NCI-H1436 treated with DMSO at 0.1 percent for 48 hours (cell line): ENCODE data around the gene CACNB2.

Experiments used
- DNase-seq: peaks from one replicate; lab custom pipeline; 2025; lab: John Stamatoyannopoulos, UW

Gene CACNB2

DNA sequence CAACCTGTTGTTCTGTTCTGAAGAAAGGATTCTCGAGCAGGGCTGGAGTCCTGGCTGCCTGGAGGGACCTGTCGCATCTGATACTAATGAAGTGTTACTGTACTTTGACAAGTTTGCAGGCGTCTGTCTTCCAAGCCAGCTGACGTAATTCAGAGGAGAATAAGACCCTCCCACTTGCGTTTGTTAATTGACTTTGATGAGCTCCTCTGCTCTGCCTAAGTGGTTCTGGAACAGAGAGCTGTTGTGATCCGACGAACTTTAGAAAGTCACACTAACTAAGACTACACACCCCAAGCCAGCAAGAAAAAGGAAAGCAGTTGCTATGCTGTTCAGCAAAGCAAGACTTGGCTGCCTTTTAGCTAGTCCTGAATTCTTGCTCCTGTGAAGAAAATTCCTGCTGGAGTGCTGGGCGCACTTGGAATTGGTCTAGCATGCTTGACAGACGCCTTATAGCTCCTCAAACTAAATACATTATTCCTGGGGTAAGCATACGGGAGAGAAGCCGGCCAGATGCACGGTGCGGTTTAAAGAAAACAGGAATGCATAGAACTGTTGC is 200.3 kb downstream of the CACNB2 start:
- no peak for DNase-seq

DNA sequence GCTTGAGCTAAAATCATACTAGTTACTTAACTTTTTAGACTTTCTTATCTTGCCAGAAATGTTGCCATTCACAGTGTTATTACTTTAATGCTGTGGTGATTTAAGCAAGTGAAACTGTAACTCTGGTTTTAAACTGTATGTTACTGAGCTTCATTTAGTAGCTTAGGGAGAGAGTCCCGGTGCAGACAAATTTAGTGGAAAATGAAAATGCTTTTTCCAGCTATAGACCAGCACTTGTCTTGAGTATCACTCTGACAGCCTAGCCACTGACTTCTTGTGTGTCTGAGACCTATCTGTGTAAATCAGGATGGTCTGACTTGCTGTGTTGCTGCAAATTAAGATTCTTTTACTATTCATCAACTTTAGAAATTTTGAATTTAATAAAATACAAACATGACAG is 200.8 kb downstream of the CACNB2 start:
- DNase-seq = no peak

GRCh38 chr10:18343573-18343972 is 203.3 kb downstream of the CACNB2 start:
- DNase-seq = no peak

DNA sequence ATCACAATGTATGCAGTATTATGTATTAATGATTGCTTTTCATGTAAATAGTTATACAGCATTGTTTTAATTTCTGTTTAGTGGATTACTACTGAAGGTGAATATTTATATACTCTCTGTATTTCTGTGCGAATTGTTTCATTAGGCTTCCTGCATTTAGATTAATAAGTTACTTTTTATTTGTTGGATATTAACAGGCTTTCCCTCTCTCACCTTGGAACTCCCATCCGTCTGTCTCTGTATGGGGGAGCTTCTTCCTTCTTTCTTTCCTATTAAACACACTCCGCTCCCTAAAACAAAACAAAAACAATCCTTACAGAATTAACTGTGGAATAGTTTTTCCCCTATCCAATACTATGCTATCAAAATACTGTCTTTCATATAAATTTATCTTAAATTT is 205.1 kb downstream of the CACNB2 start:
- DNase-seq = no peak

GRCh38 chr10:18350340-18350739 is 210.1 kb downstream of the CACNB2 start:
- no peak for DNase-seq

GRCh38 chr10:18351421-18351820 is 211.2 kb downstream of the CACNB2 start:
- DNase-seq = no peak

DNA sequence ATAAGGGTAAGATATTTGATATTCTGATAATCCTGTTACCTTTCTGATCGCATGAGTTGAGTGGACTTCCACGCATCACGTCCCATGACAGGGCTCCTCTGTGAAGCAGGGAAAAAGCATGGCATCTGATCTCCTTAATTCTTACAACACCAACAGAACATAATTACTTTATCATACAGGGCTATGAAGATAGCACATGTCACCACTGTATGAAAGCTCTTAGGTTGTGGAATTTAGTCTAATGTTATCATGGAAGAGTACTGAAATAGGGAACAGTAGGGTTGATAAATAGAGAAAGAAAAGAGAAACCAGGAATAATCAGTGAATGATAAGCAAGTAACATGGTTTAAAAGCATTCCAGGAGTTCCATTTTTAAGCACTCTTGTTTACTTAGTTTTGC is 212.0 kb downstream of the CACNB2 start:
- DNase-seq = no peak

DNA sequence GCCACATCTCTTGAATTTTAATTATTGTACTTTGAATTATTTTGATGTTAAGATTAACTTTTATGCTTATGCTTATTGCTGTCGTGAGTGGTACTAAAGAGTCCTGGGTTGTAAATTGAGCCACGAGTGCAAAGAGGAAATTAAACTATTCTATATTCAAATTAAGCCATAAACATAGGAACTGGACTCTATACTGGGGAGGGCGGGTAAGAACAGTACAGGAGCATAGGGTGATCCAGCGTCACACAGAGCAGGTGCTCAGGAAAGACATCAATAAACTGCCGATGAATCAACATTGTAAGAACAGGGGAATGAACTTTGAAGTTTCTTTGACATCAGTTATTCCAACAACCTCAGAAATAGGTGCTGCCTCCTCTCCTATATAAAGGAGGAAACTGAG is 219.6 kb downstream of the CACNB2 start:
- no peak for DNase-seq

DNA sequence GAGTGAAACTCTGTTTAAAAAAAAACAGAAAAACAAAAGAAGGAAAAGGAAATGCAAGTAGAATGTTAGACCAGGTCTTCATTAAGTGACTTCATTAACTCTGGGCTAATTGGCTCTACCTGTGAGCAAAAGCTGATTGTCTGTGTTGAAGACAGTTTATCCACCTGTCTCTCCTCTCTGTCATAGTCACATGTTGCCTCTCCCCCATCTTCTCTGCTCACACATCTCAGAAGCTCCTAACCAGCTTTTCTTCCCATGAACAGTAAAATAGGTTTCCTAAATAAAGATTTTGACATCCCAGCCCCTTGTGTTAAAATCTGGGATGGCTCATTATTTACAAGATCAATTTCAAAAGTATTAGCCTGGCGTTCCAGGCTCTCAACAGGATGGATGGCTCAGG is 222.7 kb downstream of the CACNB2 start:
- DNase-seq = no peak

DNA sequence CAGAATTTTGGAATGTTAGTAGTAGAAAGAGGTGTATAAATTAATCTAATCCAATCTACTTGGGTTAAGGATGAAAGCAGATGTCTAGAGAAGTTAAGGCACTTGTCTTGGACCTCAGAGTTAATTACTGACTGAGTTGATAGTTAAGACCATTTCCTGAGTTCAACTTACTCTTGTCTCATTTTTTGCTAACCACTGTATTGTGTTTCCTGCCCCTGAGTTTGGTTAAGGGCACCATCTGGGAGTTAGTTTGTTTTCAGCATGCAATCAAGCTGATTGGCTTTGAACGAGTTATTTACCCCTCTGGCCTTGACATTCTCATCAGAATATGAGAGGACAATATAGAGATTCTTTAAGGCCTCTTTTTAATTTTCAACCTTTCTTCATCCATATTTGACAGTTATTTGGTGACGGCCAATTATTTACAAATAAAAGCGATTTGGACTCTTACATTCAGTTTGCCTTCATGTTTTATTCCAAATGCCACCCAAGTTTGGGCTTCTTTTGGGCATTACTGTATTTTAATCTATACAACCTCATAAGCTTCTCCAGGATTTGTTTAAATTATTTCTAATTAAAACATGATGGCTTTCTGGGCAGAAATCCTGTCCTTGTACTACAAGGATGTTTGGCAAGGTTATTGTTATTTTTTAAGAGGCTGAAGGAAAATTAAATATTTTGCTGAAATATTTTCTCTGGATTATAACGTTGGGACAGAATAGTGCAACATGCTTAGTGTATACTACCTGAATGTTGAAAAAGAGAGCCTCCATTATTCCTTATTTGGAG is 225.0 kb downstream of the CACNB2 start:
- no peak for DNase-seq

- DNase-seq = no peak
Observed at GRCh38 chr10:18367840-18368239, 227.6 kb downstream of the CACNB2 start.

DNA sequence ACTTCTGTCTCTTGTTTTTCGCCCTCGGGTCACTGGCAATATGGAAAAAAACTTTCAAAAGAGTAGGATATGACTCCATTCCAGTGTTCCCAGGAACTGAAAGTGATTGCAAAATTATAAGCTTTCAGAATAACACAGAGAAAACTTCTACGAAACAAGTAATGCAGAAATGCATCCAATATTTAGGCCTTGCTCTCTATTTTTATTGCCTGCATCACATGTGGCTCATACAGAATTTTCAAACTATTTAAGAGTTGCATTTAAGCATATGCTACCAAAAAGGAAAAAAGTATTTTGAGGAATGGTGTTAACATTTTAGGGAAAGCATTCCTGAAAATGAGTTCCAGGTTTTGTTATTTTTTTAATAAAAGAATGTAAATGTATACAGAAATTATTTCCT is 228.0 kb downstream of the CACNB2 start:
- no peak for DNase-seq

DNA sequence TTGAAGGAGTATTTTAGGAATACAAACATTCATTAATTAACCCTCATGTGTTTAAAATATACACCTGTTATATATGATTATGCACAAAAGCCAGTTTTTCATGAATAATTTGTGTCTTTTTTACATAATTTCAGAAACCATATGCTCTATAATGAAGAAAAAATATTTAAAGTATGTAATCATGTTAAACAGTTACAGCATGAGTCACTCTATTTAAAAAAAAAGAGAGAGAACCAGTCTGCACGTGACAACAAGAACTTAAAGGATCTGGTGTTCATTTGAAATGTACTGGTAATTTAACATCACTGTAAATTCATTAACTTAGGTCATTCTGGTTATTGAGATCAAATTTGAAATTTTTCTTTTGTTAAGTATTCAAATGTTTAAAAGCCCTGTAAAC is 228.5 kb downstream of the CACNB2 start:
- DNase-seq = no peak

GRCh38 chr10:18369859-18370473 is 229.7 kb downstream of the CACNB2 start:
- DNase-seq = no peak

- DNase-seq = no peak
Observed at GRCh38 chr10:18376650-18377049, 236.4 kb downstream of the CACNB2 start.

DNA sequence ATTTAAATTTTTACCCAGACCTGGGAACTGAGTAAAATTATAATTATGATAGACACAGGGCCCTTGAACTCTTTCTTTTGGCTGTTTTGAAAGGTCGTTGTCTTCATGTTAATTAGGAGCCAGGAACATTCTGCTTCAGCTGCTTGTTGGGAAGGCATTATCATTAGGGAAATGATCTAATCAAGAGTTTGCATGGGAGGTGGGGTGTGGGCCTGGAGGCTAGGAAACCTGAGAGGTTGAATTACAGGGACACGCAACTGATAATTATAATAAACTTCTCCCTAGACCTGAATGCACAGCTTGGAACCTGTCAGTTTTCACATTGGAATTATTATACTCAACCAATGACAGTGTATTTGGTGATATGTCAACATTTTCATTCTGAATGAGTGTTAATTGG is 237.7 kb downstream of the CACNB2 start:
- peak; percentile 46 for DNase-seq

DNA sequence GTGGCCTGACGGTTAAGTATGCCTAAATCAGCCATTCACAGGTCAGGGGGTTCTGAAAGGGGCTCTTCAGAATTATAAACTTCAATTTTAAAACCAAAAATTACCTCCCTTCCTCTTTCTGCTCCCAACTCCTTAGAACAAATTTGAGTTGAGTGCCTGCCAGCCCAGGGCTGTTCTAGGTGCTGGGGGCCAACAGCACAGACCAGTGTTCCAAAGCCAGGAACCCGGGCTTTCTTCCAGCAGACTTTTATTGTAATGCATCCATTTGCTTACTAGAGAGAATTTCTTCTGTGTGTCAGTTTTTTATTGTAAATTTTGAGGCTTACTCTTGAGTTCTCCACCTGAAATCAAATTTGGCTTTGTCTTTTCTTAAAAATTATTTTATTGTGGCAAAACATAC is 238.5 kb downstream of the CACNB2 start:
- no peak for DNase-seq

DNA sequence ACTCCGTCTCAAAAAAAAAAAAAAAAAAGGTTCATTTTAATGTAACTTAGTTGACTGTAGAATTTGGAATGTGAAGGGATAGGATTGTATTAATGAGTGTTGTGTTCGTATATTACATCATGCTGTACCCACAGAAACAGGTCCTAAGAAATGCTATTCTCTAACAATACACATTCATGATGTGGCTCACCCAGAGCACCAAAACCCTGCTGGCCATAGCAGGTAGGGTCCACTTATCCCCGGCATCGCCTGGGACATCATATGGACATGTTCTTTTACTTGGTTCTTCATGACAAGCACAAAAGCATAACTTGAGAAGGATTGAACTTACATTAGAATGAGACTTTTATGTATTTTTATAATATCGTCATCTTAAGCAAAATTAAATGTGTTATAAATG is 241.5 kb downstream of the CACNB2 start:
- no peak for DNase-seq

DNA sequence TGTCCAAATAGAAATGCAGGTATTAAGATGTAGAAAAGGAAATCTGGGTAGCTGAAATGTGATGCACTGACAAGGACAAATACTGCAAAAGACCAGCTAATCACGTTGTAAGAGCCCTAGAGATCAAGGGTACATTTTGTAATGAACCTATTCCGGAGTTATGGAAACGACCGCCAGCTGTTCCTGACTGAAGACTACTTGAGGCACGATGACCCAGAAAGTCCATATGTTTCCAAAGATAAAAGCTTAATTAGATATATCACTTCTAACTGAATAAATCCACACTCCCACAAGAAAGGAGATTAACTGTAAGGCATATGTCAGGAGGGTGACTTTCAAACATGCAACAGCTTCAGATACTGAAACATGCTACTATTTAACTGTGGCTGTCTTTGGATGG is 257.7 kb downstream of the CACNB2 start:
- DNase-seq = no peak

DNA sequence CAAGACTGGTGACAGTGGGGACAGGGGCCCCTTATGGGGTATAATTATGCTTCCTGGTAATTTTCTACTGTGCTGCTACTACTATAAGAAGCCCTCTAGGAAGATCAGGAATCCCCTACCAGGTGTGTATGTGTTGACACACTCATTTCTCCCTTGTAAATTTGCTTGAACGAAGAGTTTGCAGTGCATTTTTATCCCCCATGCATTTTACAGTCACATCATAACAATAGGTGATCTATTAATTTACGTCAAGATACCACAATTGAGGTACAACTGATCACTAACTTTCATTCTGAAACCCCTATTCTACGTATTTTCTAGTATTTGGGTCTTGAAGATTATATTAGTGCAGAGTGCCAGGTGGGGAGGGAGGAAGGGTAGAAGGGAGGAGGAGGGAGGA is 258.9 kb downstream of the CACNB2 start:
- no peak for DNase-seq

GRCh38 chr10:18400201-18400905 is 260.1 kb downstream of the CACNB2 start:
- no peak for DNase-seq

DNA sequence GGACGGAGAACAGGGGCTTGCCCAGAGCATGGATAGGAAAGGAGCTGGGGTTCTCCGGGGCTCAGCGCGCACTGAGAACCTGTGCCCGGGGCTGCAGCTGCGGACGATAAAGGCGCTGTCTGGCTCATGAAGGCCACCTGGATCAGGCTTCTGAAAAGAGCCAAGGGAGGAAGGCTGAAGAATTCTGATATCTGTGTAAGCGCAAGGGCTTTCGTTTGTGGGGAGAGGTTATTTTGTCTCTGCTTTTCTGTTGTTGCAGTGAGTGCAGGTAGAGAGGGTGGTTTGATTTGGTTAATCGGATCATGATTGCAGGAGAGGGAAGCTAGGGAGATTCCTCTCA is 260.7 kb downstream of the CACNB2 start:
- DNase-seq = no peak
